ENCODE measurements around the gene AHCY.
"Not testable (repeated sequence)": the region's sequence is repeated elsewhere in the genome, so short reads cannot be mapped to it uniquely, and the experiment has no call there.

GRCh38 chr20:34346533-34346865 lies 43.3 kb upstream of the AHCY start:
- TF ChIP-seq, protein P1, sequence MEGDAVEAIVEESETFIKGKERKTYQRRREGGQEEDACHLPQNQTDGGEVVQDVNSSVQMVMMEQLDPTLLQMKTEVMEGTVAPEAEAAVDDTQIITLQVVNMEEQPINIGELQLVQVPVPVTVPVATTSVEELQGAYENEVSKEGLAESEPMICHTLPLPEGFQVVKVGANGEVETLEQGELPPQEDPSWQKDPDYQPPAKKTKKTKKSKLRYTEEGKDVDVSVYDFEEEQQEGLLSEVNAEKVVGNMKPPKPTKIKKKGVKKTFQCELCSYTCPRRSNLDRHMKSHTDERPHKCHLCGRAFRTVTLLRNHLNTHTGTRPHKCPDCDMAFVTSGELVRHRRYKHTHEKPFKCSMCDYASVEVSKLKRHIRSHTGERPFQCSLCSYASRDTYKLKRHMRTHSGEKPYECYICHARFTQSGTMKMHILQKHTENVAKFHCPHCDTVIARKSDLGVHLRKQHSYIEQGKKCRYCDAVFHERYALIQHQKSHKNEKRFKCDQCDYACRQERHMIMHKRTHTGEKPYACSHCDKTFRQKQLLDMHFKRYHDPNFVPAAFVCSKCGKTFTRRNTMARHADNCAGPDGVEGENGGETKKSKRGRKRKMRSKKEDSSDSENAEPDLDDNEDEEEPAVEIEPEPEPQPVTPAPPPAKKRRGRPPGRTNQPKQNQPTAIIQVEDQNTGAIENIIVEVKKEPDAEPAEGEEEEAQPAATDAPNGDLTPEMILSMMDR (IDR thresholded peaks at IDR 0.05) = not testable (repeated sequence)
- TF ChIP-seq POLR2A (IDR thresholded peaks at IDR 0.05) = not testable (repeated sequence)
